Measurements from ENCODE around the gene ANKLE1.

GRCh38 chr19:17303940-17304267 lies 22.2 kb downstream of the ANKLE1 start:
- no peak for TF ChIP-seq POLR2A (IDR thresholded peaks at IDR 0.05)
- no peak for TF ChIP-seq CTCF (IDR thresholded peaks at IDR 0.05)
